Lung (tissue), 12 donors: ENCODE measurements around the gene PSMA2. TPM values are rescaled to one million over a fixed set of nuclear protein-coding genes. Genes with fewer than 3 reads are reported as not detected.

Experiments
- ATAC-seq: fragments of 200-7000 bp; cut with Tn5 transposase; one replicate; pipeline ENCODE4 v1.9.1; 2020; ENCODE audit warnings: moderate number of reproducible peaks; ENCODE audit not compliant: insufficient read depth, low FRiP score
- DNase-seq, 3 donors: peaks; one replicate each; pipeline ENCODE4 v3.0.0-alpha.2; 2013 to 2017
- H3K27ac ChIP-seq, 2 donors: one replicate each; pipeline ENCODE4 v1.5.1; 2013; ENCODE audit warnings: mild to moderate bottlenecking in 2 of 2, moderate library complexity in 2 of 2, control low read depth in 1 of 2, inconsistent platforms in 1 of 2, low read depth in 1 of 2, low read length in 1 of 2
- H3K27me3 ChIP-seq, 3 donors: one replicate each; pipeline ENCODE4 v1.5.1; 2013; ENCODE audit warnings: low read length in 2 of 3; ENCODE audit not compliant: control insufficient read depth in 3 of 3, insufficient read depth in 3 of 3
- H3K36me3 ChIP-seq, 4 donors: one replicate each; pipeline ENCODE4 v1.5.1; 2013; ENCODE audit warnings: low read length in 4 of 4, mild to moderate bottlenecking in 1 of 4, moderate library complexity in 1 of 4; ENCODE audit not compliant: control insufficient read depth in 4 of 4, insufficient read depth in 4 of 4
- H3K4me1 ChIP-seq, 5 donors: one replicate each; pipeline ENCODE4 v1.5.1; 2013; ENCODE audit warnings: low read length in 5 of 5, mild to moderate bottlenecking in 2 of 5, moderate library complexity in 1 of 5; ENCODE audit not compliant: control insufficient read depth in 5 of 5, insufficient read depth in 5 of 5
- H3K4me3 ChIP-seq: one replicate; pipeline ENCODE4 v1.5.1; 2013; ENCODE audit warnings: mild to moderate bottlenecking, control low read depth, moderate library complexity
- H3K9ac ChIP-seq, 2 donors: one replicate each; pipeline ENCODE4 v1.5.1; 2013; ENCODE audit warnings: low read length in 2 of 2, control low read depth in 1 of 2; ENCODE audit not compliant: insufficient read depth in 1 of 2
- H3K9me3 ChIP-seq, 4 donors: one replicate each; pipeline ENCODE4 v1.5.1; 2013; ENCODE audit warnings: low read length in 3 of 4, mild to moderate bottlenecking in 1 of 4, moderate library complexity in 1 of 4; ENCODE audit not compliant: control insufficient read depth in 4 of 4, insufficient read depth in 3 of 4
- CTCF ChIP-seq: IDR thresholded peaks from 2 replicates; pipeline ENCODE4 v1.5.1; 2012; ENCODE audit warnings: mild to moderate bottlenecking; ENCODE audit errors: control extremely low read depth, extremely low read depth
- WGBS, 2 donors: extraction: QIAGEN DNeasy Blood & Tissue Kit; methylation state at CpG; one replicate each; pipeline ENCODE4 v1.1.7; 2013; 5-methylcytosine and 5-hydroxymethylcytosine counted together
- polyA plus RNA-seq, 2 donors: library from polyadenylated mRNA; stranded (reverse); fragments of 200-250 nt; gene quantifications; one replicate each; pipeline ENCODE4 v1.2.1, GENCODE V29; 2013
- total RNA-seq, 2 donors: library from RNA; depleted of rRNA in 1 of 2; stranded (reverse); fragments of >200 nt in 1 of 2; gene quantifications; one replicate each; pipeline ENCODE4 v1.2.1, GENCODE V29; 2014 to 2021
- donor health status: control.
- donor health status: control.
- donor health status: Bipolar disorder and iron deficiency.
- donor health status: healthy.
- donor health status: DM: yes; HTN: yes; CAD: no.

The PSMA2 gene
- total and polyA plus RNA-seq, 4 donors: 41.0 to 125 (median 97.8) TPM

GRCh38 chr7:42940985-42941847 is 9.2 kb upstream of the PSMA2 start:
- TF ChIP-seq CTCF: peak; percentile 77
- Histone ChIP-seq H3K27me3 (no peaks in the 10 kb centered on the region), H3K9ac (no peak overlapping the region), H3K36me3 (peaks cover 0 to 16% (median 9%) of the 10 kb centered on the region in 4 donors), H3K9me3 (no peaks in the 10 kb centered on the region), H3K4me1 (no peaks in the 10 kb centered on the region), H3K4me3 (no peak overlapping the region), H3K27ac (no peak overlapping the region)
- WGBS, 2 donors: 62 to 63% methylated on average over 13 of the region's 13 CpGs
- ATAC-seq (no peak), DNase-seq (peak; percentile 82 to 86 (median 83))

- Histone ChIP-seq H3K9ac (no peak overlapping the region), H3K27ac (no peak overlapping the region), H3K36me3 (peaks cover 10 to 25% (median 17%) of the 10 kb centered on the region in 4 donors), H3K9me3 (no peaks in the 10 kb centered on the region), H3K4me1 (no peaks in the 10 kb centered on the region), H3K4me3 (no peak overlapping the region), H3K27me3 (no peaks in the 10 kb centered on the region)
- DNase-seq (no peak), ATAC-seq (no peak)
- WGBS, 2 donors: 83 to 92% methylated on average over 4 of the region's 4 CpGs
- no peak for TF ChIP-seq CTCF
These were observed 7.7 kb upstream of the PSMA2 start for GRCh38 chr7:42939457-42940240.

GRCh38 chr7:42935861-42936260 is 3.9 kb upstream of the PSMA2 start:
- H3K27ac ChIP-seq: no peak overlapping the region
- 91 to 95% methylated on average over 5 of the region's 5 CpGs for WGBS, 2 donors
- H3K4me1 ChIP-seq: peaks cover 0 to 10% (median 4%) of the 10 kb centered on the region in 5 donors
- peaks cover 10 to 25% (median 21%) of the 10 kb centered on the region in 4 donors for H3K36me3 ChIP-seq
- H3K27me3 ChIP-seq: no peaks in the 10 kb centered on the region
- DNase-seq: no peak
- H3K9ac ChIP-seq: no peak overlapping the region
- no peak for ATAC-seq
- H3K4me3 ChIP-seq: no peak overlapping the region
- TF ChIP-seq CTCF: no peak
- no peaks in the 10 kb centered on the region for H3K9me3 ChIP-seq
